HCT116 (cell line): Measurements from ENCODE around the gene SIK3. TPM values are rescaled to one million over a fixed set of nuclear protein-coding genes. Genes with fewer than 3 reads are reported as not detected.

Source experiments
- ATAC-seq: fragments of 200-7000 bp; cut with Tn5 transposase; 2 replicates; pipeline ENCODE4 v1.9.1; 2020; ENCODE audit warnings: mild to moderate bottlenecking, moderate library complexity
- BruUV-seq: library from RNA; stranded (reverse); fragments of 400-500 nt; replicated peaks from 2 replicates; lab custom pipeline; 2021; lab: Mats Ljungman, UMichigan
- CTCF ChIA-PET: fragments of 300-600 bp; sonication (Branson Sonifier 250); formaldehyde crosslinking; loops from one replicate; lab custom pipeline; 2021; ENCODE audit warnings: antibody characterized with exemption; lab: Charles Lee
- POLR2A ChIA-PET: fragments of 300-600, 350-600 bp; sonication (Branson Sonifier 250); formaldehyde crosslinking; loops from one replicate; lab custom pipeline; 2021; ENCODE audit warnings: antibody characterized with exemption; lab: Charles Lee
- RAD21 ChIA-PET, 2 experiments: fragments of 300-600 bp; sonication (Branson Sonifier 250); formaldehyde crosslinking; loops; one replicate each; lab custom pipeline; 2023; ENCODE audit warnings: low total read pairs in 2 of 2; ENCODE audit not compliant: uncharacterized antibody in 2 of 2, unreplicated experiment in 2 of 2, low non-redundant PET in 1 of 2; lab: Charles Lee
- DNase-seq: peaks from one replicate; pipeline ENCODE4 v3.0.0-alpha.2; 2010; ENCODE audit warnings: low read depth, low spot score
- H2AFZ ChIP-seq: fragments of 200-600 bp; shearing (Covaris generic), sonication (generic); 2 replicates; pipeline ENCODE4 v1.6.1; 2017; ENCODE audit warnings: low read depth, mixed run types, mixed read lengths, antibody characterized with exemption, low read length; ENCODE audit not compliant: poor library complexity, severe bottlenecking
- H3K27ac ChIP-seq: 2 replicates; pipeline ENCODE4 v1.5.1; 2012; ENCODE audit warnings: low read depth, low read length
- H3K27me3 ChIP-seq: fragments of 200-600 bp; sonication (generic); 2 replicates; pipeline ENCODE4 v1.6.1; 2016; ENCODE audit warnings: mixed run types, low read length, mixed read lengths; ENCODE audit not compliant: insufficient read depth
- H3K36me3 ChIP-seq, 2 experiments: fragments of 200-500 bp in 1 of 2; fragments of 200-600 bp in 1 of 2; sonication (Bioruptor generic) in 1 of 2; sonication (generic) in 1 of 2; 2 replicates each; pipeline versions ENCODE4 v1.5.1 to v1.6.1; 2014 to 2016; ENCODE audit warnings: low read length in 2 of 2, inconsistent platforms in 1 of 2, mixed read lengths in 1 of 2, mixed run types in 1 of 2; ENCODE audit not compliant: insufficient read depth in 2 of 2, control insufficient read depth in 1 of 2
- H3K4me1 ChIP-seq, 2 experiments: fragments of 200-600 bp in 1 of 2; sonication (generic) in 1 of 2; 2 replicates each; pipeline versions ENCODE4 v1.5.1 to v1.6.1; 2012 to 2017; ENCODE audit warnings: low read length in 2 of 2, inconsistent platforms in 1 of 2, mild to moderate bottlenecking in 1 of 2, mixed read lengths in 1 of 2, mixed run types in 1 of 2, moderate library complexity in 1 of 2; ENCODE audit not compliant: insufficient read depth in 2 of 2, control insufficient read depth in 1 of 2
- H3K4me2 ChIP-seq: fragments of 200-600 bp; sonication (generic); 2 replicates; pipeline ENCODE4 v1.6.1; 2017; ENCODE audit warnings: mixed run types, low read length, mixed read lengths
- H3K4me3 ChIP-seq, 2 experiments: fragments of 200-600 bp in 1 of 2; sonication (generic) in 1 of 2; replicated peaks in 1 of 2; 2 replicates each; pipeline ENCODE4 v1.5.1; 2011 to 2016; ENCODE audit warnings: low read length in 2 of 2, control low read depth in 1 of 2, low read depth in 1 of 2, mild to moderate bottlenecking in 1 of 2, mixed read lengths in 1 of 2, mixed run types in 1 of 2
- H3K79me2 ChIP-seq: fragments of 200-600 bp; sonication (generic); 2 replicates; pipeline ENCODE4 v1.6.1; 2017; ENCODE audit warnings: mild to moderate bottlenecking, mixed run types, low read length, moderate library complexity, mixed read lengths; ENCODE audit not compliant: insufficient read depth
- H3K9ac ChIP-seq: fragments of 200-600 bp; sonication (generic); 2 replicates; pipeline ENCODE4 v1.6.1; 2016; ENCODE audit warnings: low read length, mixed read lengths
- H3K9me2 ChIP-seq: fragments of 200-600 bp; sonication (generic), shearing (Covaris generic); 2 replicates; pipeline ENCODE4 v1.6.1; 2017; ENCODE audit warnings: mixed run types, mild to moderate bottlenecking, moderate library complexity; ENCODE audit not compliant: insufficient read depth
- H3K9me3 ChIP-seq, 2 experiments: fragments of 200-500 bp in 1 of 2; fragments of 200-600 bp in 1 of 2; sonication (Bioruptor generic) in 1 of 2; sonication (generic) in 1 of 2; 2 replicates each; pipeline ENCODE4 v1.6.1; 2014 to 2017; ENCODE audit warnings: low read length in 2 of 2, mixed read lengths in 2 of 2, inconsistent platforms in 1 of 2, low read depth in 1 of 2, mild to moderate bottlenecking in 1 of 2, mixed run types in 1 of 2, moderate library complexity in 1 of 2; ENCODE audit not compliant: control insufficient read depth in 1 of 2, insufficient read depth in 1 of 2
- H4K20me1 ChIP-seq: fragments of 200-600 bp; sonication (generic), shearing (Covaris generic); 2 replicates; pipeline ENCODE4 v1.6.1; 2017; ENCODE audit warnings: mixed run types, mild to moderate bottlenecking, moderate library complexity; ENCODE audit not compliant: insufficient read depth
- CBX3 ChIP-seq: IDR thresholded peaks from 2 replicates; pipeline ENCODE4 v1.6.1; 2012; ENCODE audit warnings: low read depth
- EGR1 ChIP-seq: IDR thresholded peaks from 2 replicates; pipeline ENCODE4 v1.6.1; 2012; ENCODE audit warnings: low read depth
- ELF1 ChIP-seq: IDR thresholded peaks from 2 replicates; pipeline ENCODE4 v1.6.1; 2012; ENCODE audit warnings: low read depth, borderline replicate concordance
- EZH2 ChIP-seq: fragments of 200-600 bp; sonication (generic); IDR thresholded peaks from 2 replicates; pipeline ENCODE4 v1.6.1; 2017; ENCODE audit warnings: antibody characterized with exemption, mixed run types
- EZH2phosphoT487 ChIP-seq: fragments of 200-600 bp; IDR thresholded peaks from 2 replicates; pipeline ENCODE4 v1.6.1; 2018; ENCODE audit warnings: antibody characterized with exemption, borderline replicate concordance
- FOSL1 ChIP-seq: IDR thresholded peaks from 2 replicates; pipeline ENCODE4 v1.6.1; 2012; ENCODE audit warnings: low read depth
- JUND ChIP-seq: IDR thresholded peaks from 2 replicates; pipeline ENCODE4 v1.6.1; 2012
- POLR2A ChIP-seq: IDR thresholded peaks from 2 replicates; pipeline ENCODE4 v1.7.0; 2011; ENCODE audit warnings: borderline replicate concordance; ENCODE audit not compliant: insufficient read depth, insufficient read length; ENCODE audit errors: extremely low read depth
- SIN3A ChIP-seq: IDR thresholded peaks from 2 replicates; pipeline ENCODE4 v1.6.1; 2012; ENCODE audit warnings: low read depth
- SP1 ChIP-seq: IDR thresholded peaks from 2 replicates; pipeline ENCODE4 v1.6.1; 2012; ENCODE audit warnings: low read depth
- SRF ChIP-seq: IDR thresholded peaks from 2 replicates; pipeline ENCODE4 v1.6.1; 2012; ENCODE audit warnings: low read depth
- TCF7L2 ChIP-seq: IDR thresholded peaks from 2 replicates; pipeline ENCODE4 v1.7.0; 2011; ENCODE audit warnings: borderline replicate concordance, inconsistent platforms; ENCODE audit not compliant: insufficient read depth, insufficient read length; ENCODE audit errors: extremely low read depth
- YY1 ChIP-seq: IDR thresholded peaks from 2 replicates; pipeline ENCODE4 v1.6.1; 2011; ENCODE audit warnings: low read length, low read depth, moderate library complexity, mild to moderate bottlenecking; ENCODE audit not compliant: insufficient replicate concordance; ENCODE audit errors: extremely low read depth
- ZFX ChIP-seq: fragments of 450-650 bp; IDR thresholded peaks from 2 replicates; pipeline ENCODE4 v1.6.1; 2017
- intact Hi-C: fragments of 100-400 bp; cut with micrococcal nuclease; formaldehyde crosslinking; loops from 2 replicates; pipeline ENCODE4 v1.10.0; 2022
- total RNA-seq: library from RNA; stranded (reverse); gene quantifications from one replicate; pipeline ENCODE4 v1.2.1, GENCODE V29; 2021; ENCODE audit not compliant: unreplicated experiment
- TF ChIP-seq, protein P1 (sequence below): IDR thresholded peaks from 2 replicates; pipeline ENCODE4 v1.6.1; 2011; ENCODE audit warnings: mild to moderate bottlenecking, low read length, moderate library complexity; ENCODE audit not compliant: insufficient replicate concordance; ENCODE audit errors: extremely low read depth
- TF ChIP-seq, protein P2 (sequence below): IDR thresholded peaks from 2 replicates; pipeline ENCODE4 v1.6.1; 2012
- TF ChIP-seq, protein P3 (sequence below), 3 experiments: fragments of 200-600 bp in 1 of 3; sonication (generic) in 1 of 3; IDR thresholded peaks in 2 of 3; conservative IDR thresholded peaks in 1 of 3; 2 replicates each; pipeline ENCODE4 v1.5.1; 2012 to 2017; ENCODE audit warnings: low read depth in 2 of 3, low read length in 2 of 3, antibody characterized with exemption in 1 of 3, borderline replicate concordance in 1 of 3, control low read depth in 1 of 3, mild to moderate bottlenecking in 1 of 3, mixed read lengths in 1 of 3, mixed run types in 1 of 3, moderate library complexity in 1 of 3; ENCODE audit not compliant: insufficient read depth in 1 of 3
- TF ChIP-seq, protein P4 (sequence below): IDR thresholded peaks from 2 replicates; pipeline ENCODE4 v1.6.1; 2012

Gene SIK3
- total RNA-seq, 1 experiment from 2014 or later: 21.0 TPM

DNA sequence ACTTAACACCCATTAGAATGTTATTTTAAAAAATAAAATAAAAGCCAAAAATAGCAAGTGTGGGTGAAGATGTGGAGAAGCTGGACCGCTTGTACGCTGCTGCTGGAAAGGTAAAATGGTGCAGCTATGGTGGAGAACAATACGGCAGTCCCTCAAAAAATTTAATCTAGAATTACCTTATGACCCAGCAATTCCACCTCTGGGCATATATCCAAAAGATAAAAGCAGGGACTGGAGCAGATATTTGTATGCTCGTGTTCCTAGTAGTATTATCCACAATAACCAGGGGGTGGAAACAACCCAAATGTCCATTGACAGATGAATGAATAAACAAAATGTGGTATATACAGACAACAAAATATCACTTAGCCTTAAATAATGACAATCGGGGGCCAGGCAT, 300.4 kb downstream of the SIK3 start (continued):
- TF ChIP-seq, protein P1, sequence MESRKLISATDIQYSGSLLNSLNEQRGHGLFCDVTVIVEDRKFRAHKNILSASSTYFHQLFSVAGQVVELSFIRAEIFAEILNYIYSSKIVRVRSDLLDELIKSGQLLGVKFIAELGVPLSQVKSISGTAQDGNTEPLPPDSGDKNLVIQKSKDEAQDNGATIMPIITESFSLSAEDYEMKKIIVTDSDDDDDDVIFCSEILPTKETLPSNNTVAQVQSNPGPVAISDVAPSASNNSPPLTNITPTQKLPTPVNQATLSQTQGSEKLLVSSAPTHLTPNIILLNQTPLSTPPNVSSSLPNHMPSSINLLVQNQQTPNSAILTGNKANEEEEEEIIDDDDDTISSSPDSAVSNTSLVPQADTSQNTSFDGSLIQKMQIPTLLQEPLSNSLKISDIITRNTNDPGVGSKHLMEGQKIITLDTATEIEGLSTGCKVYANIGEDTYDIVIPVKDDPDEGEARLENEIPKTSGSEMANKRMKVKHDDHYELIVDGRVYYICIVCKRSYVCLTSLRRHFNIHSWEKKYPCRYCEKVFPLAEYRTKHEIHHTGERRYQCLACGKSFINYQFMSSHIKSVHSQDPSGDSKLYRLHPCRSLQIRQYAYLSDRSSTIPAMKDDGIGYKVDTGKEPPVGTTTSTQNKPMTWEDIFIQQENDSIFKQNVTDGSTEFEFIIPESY: no peak
- TF ChIP-seq FOSL1: no peak
- no peak for TF ChIP-seq ZFX
- TF ChIP-seq, protein P2, sequence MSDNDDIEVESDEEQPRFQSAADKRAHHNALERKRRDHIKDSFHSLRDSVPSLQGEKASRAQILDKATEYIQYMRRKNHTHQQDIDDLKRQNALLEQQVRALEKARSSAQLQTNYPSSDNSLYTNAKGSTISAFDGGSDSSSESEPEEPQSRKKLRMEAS: no peak
- TF ChIP-seq TCF7L2: no peak

DNA sequence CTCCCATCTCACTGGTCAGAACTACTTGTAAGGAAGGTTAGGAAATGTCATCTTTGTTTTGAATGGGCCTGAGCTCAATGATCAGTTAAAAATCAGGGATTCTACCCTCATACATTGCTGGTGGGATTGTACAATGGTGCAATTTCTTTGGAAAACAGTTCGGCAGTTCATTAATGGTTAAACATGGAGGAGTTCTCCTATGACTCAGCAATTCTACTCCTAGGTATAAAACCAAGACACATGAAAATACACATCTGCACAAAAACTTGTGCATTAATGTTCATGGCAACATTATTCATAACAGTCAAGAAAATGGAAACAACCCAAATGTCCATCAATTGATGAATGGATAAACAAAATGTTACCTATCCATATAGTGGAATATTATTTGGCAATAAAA, 301.7 kb downstream of the SIK3 start:
- no peaks in the 10 kb centered on the region for H3K27me3 ChIP-seq
- CTCF ChIA-PET: interaction anchor here (1.6 kb wide), 1 partner anchor 8 kb away, joined by 4 read pairs; the partner anchor contains the start of gene ZPR1
- RAD21 ChIA-PET: no interaction called here
- no peaks in the 10 kb centered on the region for H3K79me2 ChIP-seq
- H3K9me3 ChIP-seq: no peaks in the 10 kb centered on the region
- H3K9me2 ChIP-seq: no peaks in the 10 kb centered on the region
- H3K27ac ChIP-seq: no peak overlapping the region
- ATAC-seq: no peak
- TF ChIP-seq, protein P2: no peak
- no peak for TF ChIP-seq TCF7L2
- TF ChIP-seq, protein P3, sequence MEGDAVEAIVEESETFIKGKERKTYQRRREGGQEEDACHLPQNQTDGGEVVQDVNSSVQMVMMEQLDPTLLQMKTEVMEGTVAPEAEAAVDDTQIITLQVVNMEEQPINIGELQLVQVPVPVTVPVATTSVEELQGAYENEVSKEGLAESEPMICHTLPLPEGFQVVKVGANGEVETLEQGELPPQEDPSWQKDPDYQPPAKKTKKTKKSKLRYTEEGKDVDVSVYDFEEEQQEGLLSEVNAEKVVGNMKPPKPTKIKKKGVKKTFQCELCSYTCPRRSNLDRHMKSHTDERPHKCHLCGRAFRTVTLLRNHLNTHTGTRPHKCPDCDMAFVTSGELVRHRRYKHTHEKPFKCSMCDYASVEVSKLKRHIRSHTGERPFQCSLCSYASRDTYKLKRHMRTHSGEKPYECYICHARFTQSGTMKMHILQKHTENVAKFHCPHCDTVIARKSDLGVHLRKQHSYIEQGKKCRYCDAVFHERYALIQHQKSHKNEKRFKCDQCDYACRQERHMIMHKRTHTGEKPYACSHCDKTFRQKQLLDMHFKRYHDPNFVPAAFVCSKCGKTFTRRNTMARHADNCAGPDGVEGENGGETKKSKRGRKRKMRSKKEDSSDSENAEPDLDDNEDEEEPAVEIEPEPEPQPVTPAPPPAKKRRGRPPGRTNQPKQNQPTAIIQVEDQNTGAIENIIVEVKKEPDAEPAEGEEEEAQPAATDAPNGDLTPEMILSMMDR (IDR thresholded peaks at IDR 0.05 in 2 of 3, conservative IDR thresholded peaks at IDR 0.05 in 1 of 3; ENCODE audit: borderline replicate concordance in 1 of 3, insufficient read depth in 1 of 3, low read depth in 2 of 3, low read length in 2 of 3): no peak
- TF ChIP-seq FOSL1: no peak
- TF ChIP-seq, protein P4, sequence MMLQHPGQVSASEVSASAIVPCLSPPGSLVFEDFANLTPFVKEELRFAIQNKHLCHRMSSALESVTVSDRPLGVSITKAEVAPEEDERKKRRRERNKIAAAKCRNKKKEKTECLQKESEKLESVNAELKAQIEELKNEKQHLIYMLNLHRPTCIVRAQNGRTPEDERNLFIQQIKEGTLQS: no peak
- no peak for TF ChIP-seq YY1
- TF ChIP-seq CBX3: no peak
- no peak for TF ChIP-seq POLR2A
- TF ChIP-seq JUND: no peak
- TF ChIP-seq SIN3A: no peak
- TF ChIP-seq SRF: no peak
- TF ChIP-seq EZH2phosphoT487: no peak
- TF ChIP-seq EZH2: no peak
- no peak for TF ChIP-seq ELF1
- no peak for TF ChIP-seq EGR1
- no peak for TF ChIP-seq SP1
- TF ChIP-seq, all 23 proteins: peak for 0
- POLR2A ChIA-PET: no interaction called here
- no TSS peak for BruUV-seq
- Histone ChIP-seq H4K20me1 (no peaks in the 10 kb centered on the region), H3K4me3 (no peak overlapping the region), H2AFZ (no peak overlapping the region), H3K4me2 (no peak overlapping the region), H3K9ac (no peak overlapping the region), H3K4me1 (peaks cover 0 to 19% of the 10 kb centered on the region in 2 experiments; a peak in 2 of 4 replicates), H3K36me3 (no peaks in the 10 kb centered on the region)
- no peak for DNase-seq
- intact Hi-C loops: no loop called here
